NCI-H345 treated with DMSO at 0.1 percent for 48 hours (cell line): ENCODE data around the gene NR3C1.

Source experiments
- DNase-seq: peaks from one replicate; lab custom pipeline; 2025; ENCODE audit not compliant: unreplicated experiment; lab: John Stamatoyannopoulos, UW

Gene NR3C1

DNA sequence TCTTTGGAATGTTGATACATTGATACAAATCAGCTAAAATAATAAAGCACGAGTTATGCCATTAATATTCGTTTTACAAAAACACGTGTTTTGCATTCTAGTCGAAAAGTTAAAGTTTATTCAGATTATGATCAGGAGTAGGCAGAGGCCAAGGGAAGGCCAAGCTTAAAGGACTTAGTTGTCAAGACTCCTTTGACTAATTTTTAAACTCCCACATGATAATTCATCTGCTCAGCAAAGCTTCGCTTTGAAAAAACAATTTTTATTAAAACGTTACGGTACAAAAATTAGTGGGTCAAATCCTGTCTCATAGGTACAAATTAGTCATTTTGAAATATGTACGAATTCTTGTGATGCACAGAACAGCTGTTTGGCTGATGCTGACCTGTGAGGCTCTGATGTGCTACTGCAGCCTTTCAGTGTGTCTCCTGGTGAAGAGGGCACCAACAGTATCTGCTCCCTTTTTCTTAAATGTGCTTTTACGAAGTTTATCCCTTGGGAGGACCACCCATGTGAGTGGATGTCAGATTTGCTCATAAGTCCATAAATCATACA is 23.0 kb upstream of the NR3C1 start:
- no peak for DNase-seq

DNA sequence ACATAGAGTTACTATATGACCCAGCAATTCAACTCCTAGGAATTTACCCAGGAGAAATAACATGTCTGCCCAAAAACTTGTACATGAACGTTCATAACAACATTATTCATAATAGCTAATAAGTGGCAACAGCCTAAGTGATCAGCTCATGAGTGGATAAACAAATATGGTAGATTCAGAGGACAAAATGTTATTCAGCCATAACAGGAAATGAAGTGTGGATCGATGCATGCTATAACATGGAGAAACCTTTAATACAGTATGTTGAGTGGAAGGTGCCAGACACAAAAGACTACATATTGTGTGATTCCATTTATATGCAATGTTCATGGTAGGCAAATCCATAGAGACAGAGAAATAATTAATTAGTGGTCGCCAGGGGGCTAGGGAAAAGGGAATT is 22.3 kb upstream of the NR3C1 start:
- no peak for DNase-seq

DNA sequence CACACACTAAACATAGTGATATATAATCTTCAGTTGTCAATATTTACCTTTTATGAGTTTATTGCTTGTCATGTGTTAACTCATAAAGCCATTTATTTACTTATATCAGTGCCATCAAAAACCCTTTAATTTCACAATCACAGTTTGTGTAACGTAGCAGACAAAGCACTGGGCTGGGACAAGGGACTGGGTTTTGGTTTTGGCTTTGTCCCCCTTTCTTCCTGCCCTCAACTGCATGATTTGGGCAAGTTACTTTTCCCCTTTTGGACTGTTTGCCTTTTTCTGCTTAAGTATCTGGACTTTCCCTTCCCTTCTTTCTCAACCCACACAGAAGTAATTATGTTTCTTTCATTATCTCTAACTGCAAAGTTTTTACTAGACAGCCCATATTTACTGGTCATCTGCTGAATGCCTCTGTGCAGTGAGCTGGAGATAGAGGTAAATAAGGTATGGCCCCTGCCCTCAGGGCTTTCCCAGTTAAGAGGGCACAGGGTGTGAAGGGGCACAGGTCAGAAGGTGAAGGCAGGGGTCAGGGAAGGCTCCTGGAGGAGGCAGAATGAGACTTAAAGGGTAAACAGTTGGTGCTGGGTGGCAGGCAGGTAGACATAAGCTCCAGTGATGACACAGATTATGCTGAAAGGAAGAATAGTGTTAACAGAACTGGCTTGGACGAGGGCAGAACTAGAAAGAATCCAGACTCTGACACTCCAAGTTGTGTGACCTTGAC is 14.8 kb upstream of the NR3C1 start:
- DNase-seq: no peak

DNA sequence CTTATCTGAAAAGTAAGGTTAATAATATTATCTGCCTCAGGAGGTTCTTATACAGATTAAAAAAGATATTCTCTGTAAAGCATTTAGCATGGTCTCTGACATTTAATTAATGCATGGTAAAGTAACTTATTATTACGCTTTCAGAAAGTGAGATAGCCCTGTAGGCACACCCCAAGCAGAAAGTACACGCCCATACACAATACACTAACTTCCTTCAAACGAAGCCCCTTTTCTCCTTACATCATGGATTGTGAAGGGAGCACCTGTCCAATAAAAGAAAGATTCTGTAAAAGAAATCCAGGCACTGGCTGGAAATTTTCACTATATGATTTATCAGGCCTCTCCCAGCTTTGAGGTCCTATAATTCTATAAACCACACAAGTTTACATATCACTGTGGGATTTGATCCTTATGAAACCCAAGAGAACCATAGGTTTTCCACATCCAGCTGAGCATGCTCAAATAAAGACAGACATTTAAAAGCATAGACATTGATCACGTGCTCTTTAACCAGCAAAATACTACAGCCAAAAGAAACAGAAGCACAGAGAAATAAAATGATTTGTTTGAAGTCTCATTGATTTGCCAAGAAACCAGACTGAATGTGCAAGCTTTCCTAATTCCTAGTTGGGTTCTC is 14.1 kb upstream of the NR3C1 start:
- no peak for DNase-seq

DNA sequence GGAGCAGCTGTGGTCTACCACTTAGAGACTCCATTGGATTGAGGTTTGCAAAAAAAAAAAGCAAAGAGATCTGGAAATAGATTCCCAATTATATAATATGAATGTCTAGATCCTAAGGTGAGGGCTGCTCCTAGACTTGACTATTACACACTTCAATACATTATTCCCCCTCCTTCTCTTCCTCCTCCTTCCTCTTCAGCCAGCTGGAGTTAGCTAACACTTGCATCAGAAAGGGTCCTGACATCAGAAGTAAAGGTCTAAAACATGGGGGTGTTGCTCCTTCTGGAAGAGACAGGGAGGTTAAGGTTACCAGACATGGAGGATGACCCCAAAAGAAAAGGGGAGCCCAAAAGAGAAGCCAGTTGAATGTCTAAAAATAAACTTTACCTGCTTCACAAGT is 12.9 kb upstream of the NR3C1 start:
- no peak for DNase-seq

DNA sequence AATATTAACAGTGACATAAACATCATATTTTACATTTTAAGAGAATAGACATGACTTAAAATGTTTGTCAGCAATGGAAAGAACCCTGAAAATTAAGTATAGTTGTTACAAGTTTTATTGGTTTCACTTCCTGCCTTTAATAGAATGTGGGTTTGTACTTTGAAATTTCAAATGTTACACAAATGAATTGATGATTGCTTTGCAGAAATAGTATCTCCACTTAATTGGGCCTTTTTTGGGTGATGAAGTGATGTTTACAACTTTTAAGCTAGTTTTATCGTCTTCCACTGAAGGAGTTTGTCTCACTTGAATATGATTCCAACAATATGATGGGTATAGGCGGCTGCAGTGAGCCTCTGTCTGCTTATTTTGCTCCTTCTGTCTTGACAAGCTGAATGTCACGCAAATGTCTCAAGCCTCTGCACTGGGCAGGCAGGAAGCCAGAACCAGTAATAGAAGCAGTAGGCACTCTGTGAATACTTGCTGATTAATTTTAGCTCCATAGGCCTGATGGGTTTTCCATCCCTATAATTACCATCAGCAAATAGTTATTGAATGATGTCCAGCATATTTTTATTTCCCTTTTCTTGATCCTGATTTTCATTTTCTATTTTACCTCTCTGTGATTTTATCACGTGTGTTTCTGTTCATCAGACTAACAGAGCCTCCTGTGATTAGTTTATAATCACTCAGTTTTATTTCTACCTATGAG is 10.6 kb upstream of the NR3C1 start:
- DNase-seq: no peak

DNA sequence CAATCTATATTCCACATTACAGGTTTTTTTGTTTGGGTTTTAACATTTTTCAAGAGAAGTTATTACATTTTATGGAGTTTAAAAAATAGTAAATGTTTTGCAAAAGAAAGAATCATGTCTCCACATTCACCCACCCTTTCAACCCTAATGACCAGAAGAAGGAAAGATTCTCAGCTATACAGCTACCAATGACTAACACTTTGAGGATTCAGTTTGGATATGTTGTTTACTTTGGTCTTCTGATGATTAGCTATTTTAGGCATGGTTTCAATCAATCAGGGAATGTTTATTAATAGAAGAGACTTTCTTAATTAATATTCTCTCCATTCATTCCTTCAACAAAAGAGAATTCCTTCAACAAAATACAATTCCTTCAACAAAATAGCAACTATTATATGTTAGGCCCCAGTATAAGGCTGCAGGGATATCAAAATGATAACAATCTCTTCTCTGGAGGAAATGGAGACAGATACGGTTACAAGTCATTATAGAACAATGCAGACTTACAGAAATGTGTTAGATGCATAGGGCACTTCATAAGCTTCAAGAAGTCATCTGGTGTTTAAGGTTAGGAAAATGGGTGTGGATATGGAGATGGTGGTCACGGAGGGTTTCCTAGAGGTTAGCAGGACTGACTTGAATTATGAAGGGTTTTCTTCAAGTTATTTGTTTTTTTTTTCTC is 9.3 kb upstream of the NR3C1 start:
- no peak for DNase-seq

DNA sequence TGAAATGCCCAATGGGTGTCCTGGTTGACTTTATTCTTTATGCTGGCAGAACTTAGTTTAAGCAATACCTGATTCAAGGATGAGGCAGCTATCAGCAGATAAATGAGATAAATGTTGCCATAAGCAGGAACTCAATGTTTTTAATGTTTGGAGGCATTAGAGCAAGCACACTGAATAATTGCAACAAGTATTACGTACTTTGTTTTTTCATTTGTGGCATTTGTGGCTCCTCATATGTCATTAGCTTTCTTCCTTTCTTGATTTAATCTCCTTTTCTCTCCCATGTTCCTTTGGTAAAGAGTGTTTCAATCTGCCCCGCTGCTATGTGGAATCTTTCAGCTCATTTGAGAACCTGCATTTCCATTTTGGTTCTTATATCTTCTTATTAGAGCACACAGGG is 6.4 kb upstream of the NR3C1 start:
- DNase-seq: no peak

DNA sequence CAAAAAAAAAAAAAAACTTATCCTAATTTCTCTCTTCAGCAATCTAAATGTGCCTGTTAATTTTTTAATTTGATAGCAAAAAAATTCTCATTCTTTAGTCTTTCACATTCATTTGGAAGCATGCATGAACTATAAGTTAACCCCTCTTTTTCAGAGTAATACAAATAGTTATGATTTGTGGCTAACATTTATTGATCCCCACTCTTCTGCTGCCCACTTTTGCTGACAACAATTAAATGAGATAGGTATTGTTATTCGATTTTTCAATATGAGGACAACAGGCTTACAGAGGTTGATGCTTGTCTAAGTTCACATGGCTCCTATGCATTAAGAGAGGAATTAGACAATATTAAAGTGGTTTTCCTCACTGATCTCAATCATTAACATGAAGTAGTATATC is 2.9 kb upstream of the NR3C1 start:
- no peak for DNase-seq

DNA sequence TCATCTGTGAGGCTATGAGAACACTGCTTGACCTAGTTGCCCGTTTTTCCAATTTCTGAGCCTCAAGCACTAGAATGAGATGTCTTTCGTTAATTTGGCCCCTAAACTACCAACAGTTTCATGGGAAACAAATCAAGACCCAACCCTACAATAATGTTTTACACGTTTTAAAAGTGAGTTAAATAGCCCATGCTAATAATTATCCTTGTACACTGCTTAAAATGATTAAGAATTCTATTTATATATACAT is 2.3 kb upstream of the NR3C1 start:
- no peak for DNase-seq

DNA sequence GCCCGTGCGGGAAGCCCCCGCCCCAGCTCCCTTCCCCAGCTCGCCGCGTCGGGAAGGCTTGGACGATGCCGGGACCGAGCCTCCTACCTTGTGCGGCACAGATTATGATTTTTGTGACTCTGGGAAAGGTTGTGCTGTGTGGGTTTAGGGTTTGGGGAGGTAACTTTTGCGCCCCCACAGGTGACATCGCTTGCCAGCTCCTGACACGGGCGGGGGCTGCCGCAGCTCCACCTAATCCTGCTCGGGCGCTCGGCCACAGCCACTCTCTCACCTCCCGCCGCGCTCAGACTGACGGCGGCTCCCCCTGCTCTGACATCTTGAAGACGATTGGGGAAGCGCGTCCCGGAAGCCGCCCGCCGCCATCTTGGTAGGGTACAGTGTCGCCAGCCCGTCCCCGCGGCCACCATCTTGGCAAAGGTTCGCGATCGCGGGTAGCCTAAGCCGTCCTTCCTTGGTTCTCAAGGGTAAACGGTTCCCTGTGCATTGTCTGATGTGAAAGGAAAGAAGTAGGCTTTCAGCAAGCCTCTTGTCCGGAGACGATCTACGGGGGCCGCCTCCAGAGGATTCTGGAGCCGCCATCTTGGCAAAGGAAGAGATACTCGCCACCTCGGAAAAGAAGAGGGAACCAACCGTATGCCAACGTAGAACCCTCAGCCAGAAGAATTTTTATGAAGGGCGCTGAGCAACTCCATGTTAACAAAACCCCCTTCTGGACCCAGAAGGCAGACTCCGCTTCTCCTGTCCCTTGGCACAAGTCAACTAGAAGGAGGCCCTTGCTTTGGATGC is 1.8 kb upstream of the NR3C1 start:
- peak; percentile 85 for DNase-seq

DNA sequence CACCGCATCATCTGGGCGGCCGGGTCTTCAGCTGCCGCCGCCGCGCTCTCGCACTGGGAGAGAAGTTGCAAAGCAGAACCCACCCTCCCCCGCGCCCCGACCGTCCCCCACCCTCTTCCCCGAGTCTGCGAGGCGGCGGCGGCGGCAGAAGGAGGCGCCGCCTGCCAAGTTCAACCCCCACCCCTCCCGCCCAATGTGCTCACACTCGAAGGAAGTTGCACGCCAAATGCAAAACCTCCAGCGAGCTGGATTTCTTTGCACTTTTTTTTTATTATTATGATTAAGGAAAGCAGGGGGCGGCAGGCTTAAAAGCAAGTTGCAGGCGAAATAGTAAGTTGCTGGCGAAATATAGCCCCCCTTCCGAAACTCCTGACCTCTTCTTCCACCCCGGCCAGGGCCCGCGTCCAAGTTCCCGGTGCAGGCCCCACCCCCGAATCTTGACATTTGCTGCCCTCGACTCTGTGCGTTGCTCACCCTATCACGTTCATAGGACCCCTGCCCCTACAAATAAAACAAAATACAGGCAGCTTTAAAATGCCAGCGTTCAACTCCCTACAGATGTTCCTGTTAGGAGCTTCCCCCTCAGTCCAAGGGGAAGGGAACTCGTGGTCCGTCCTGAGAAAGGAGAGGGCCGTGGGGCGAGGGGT is 1.1 kb upstream of the NR3C1 start:
- DNase-seq: peak; percentile 55

DNA sequence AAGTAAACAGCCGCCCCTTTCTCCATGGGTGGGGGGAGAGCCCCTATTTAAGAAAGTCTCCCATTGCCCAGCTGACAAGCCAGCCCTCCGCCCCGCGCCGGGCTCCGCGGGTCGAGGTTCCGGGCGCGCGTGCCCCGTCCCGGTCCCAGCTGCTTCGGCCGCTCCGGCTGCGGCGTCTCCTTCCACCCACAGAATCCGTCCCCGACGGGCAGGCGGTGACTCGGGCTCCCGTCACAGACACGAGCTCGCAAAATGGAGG is 223 bp downstream of the NR3C1 start:
- no peak for DNase-seq

DNA sequence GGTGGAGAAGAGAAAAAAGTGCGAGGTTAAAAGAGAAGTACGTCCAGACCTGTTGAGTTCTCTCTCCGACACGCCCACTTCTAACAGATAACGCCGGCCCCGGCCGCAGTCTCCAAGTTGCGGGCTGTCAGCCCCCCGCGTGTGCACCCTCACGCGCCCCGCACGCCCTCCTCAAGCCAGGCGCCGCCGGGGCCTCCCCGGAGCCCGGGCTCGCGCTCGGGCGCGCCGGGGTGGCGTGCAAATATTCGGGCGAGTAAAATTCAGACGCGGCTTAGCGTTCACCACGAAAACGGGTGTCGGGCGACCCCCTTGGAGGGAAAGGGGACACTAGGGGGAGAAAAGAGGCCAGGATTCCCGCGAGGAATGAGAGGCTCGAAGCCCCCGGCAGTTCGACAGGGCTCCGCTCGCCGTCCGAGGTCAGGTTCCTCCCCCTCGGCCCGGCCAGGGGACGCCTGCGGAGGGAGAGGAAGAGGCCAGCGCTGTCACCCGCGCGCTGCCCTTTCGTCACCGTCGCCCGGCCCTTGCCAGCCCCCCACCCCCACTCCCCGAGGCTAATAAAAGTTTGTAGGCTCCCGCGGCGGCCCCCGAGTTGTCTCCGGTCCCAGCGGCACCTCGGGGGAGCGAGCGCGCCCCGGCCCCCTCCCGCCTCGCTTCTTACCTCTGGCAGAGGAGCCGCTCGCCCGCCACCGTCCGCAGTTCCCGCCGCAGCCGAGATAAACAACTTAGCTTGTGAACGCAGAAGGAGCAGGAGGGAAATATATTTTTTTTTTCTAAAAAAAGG is 743 bp downstream of the NR3C1 start:
- peak; percentile 45 for DNase-seq

DNA sequence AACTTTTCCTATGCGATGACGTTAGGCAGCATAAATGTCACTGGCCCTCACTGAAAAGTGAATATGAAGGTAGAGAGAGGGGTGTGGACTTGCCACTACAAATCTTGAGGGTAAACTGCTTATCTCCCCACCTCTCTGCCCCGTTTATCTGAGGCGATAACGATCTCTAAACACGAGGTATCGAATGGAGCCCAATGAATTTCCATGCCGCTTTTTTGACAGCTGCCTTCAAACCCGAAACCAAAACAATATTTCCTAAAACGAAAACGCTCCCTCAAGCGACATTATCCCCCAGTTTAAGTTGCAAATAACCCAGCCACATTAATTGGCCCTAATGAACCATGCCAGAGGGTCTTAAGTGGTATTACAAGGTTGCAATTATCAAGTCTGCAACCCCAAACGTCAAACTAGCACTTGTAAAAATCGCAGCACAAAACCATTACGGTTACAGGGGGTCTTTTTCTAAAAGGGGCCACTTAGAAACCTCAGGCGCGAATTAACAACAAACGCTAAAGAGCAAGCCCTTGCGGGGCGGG is 1.4 kb downstream of the NR3C1 start:
- no peak for DNase-seq

DNA sequence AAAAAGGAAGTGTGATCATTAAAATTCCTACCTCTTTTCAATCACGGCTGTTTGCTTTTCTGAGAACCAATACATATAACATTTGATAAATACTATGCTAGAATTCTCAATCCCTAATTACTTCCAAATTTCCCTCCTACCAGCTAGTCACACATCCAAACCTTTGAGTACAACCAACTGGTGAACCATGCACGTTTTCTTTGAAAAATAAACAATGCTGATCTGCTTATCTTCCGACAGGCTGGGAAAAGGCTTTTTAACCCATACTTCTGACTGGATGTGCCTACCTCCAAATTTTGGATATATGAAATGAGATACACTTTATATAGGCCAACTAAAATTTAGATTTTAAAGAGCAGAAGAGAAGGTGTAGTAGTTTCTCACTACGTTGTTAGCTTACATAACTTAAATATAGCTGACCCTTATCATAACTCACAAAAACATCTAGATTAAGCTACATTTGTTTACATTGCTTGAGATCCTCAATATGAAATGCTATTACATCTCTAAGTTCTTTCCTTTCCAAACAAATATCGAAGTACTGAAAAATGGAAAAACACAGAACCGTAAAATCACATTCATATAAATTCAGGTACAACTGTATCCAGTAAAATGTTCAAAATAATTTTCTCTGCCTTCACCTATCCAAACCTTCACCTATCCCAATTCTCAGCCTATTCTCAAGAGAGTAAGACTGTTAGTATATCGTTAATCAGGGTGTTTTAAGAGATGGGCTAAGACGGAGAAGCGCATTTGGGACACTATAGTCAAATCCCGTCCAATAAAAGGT is 2.1 kb downstream of the NR3C1 start:
- no peak for DNase-seq

DNA sequence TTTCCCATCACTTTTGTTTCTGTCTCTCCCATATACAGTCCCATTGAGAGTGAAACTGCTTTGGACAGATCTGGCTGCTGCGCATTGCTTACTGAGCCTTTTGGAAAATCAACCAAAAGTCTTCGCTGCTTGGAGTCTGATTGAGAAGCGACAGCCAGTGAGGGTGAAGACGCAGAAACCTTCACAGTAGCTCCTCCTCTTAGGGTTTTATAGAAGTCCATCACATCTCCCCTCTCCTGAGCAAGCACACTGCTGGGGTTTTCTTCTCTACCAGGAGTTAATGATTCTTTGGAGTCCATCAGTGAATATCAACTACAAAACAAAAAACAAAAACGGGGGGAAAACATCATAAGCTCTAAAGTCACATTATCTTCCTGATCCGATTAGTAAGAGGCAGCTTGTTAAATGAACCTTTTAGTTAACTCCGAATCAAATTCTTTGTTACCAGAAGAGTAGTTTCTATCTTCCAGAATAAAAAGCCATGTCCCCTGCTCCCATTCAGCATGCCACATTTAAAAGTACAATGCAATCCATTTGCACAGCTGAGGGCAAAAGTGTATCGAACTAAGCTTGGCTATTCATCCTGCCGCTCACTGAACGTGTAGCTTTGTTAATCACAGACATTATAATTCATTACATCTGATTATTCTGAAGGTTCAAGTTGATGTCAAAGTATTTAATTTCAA is 2.8 kb downstream of the NR3C1 start:
- peak; percentile 7 for DNase-seq
